ENCODE data around the gene NEK5. TPM values are rescaled to one million over a fixed set of nuclear protein-coding genes. Genes with fewer than 3 reads are reported as not detected.
A peak's percentile ranks its signal among the peaks of the same experiment; 100 is the strongest.

Gene NEK5
- total and polyA plus RNA-seq, 8 donors = 0.05 to 4.0 (median 0.52) TPM; not detected in 4

GRCh38 chr13:52006523-52007245 is 122.2 kb downstream of the NEK5 start:
- Histone ChIP-seq H3K4me3 (no peak overlapping the region), H3K27ac (no peak overlapping the region), H3K9me3 (no peaks in the 10 kb centered on the region), H3K36me3 (no peaks in the 10 kb centered on the region), H3K27me3 (peaks cover 0 to 7% (median 0%) of the 10 kb centered on the region in 3 donors), H3K4me1 (peaks cover 6 to 29% (median 15%) of the 10 kb centered on the region in 4 donors)
- WGBS, 5 donors = 68 to 81% (median 78%) methylated on average over 8 of the region's 8 CpGs
- intact Hi-C loops (cut with DNase I; ENCODE audit: low total_unique reads) = loop anchor here (10.0 kb wide), 1 partner anchor 118 kb away; the partner anchor contains the start of gene NEK5
- TF ChIP-seq POLR2A (IDR thresholded peaks at IDR 0.05) = no peak
- peak in 1 of 2 donors; percentile 40 for DNase-seq

GRCh38 chr13:52005841-52006522 is 122.9 kb downstream of the NEK5 start:
- Histone ChIP-seq H3K9me3 (no peaks in the 10 kb centered on the region), H3K27ac (no peak overlapping the region), H3K36me3 (no peaks in the 10 kb centered on the region), H3K27me3 (peaks cover 0 to 3% (median 0%) of the 10 kb centered on the region in 3 donors), H3K4me3 (no peak overlapping the region), H3K4me1 (peaks cover 4 to 26% (median 11%) of the 10 kb centered on the region in 4 donors)
- intact Hi-C loops (cut with DNase I; ENCODE audit: low total_unique reads) = loop anchor here (10.0 kb wide), 1 partner anchor 119 kb away; the partner anchor contains the start of gene NEK5
- no peak for DNase-seq
- no peak for TF ChIP-seq POLR2AphosphoS5 (IDR thresholded peaks at IDR 0.05)
- no peak for TF ChIP-seq EP300 (IDR thresholded peaks at IDR 0.05)
- no peak for TF ChIP-seq CTCF (IDR thresholded peaks at IDR 0.05)
- TF ChIP-seq POLR2A (IDR thresholded peaks at IDR 0.05) = no peak
- WGBS, 5 donors = 83 to 94% (median 91%) methylated on average over 13 of the region's 13 CpGs

GRCh38 chr13:52004511-52005170 is 124.2 kb downstream of the NEK5 start:
- no peak for DNase-seq
- WGBS, 5 donors = 72 to 89% (median 77%) methylated on average over 7 of the region's 7 CpGs

GRCh38 chr13:52003541-52003940 is 125.3 kb downstream of the NEK5 start:
- no peak overlapping the region for H3K27ac ChIP-seq
- no peak for DNase-seq
- TF ChIP-seq POLR2A (IDR thresholded peaks at IDR 0.05) (no peak), POLR2AphosphoS5 (IDR thresholded peaks at IDR 0.05) (no peak), EP300 (IDR thresholded peaks at IDR 0.05) (no peak), CTCF (IDR thresholded peaks at IDR 0.05) (no peak)
- no peaks in the 10 kb centered on the region for H3K27me3 ChIP-seq
- H3K9me3 ChIP-seq = no peaks in the 10 kb centered on the region
- peaks cover 18 to 32% (median 24%) of the 10 kb centered on the region in 4 donors for H3K4me1 ChIP-seq
- WGBS, 5 donors = 74 to 85% (median 82%) methylated on average over 4 of the region's 4 CpGs
- intact Hi-C loops (cut with DNase I; ENCODE audit: low total_unique reads) = loop anchor here (10.0 kb wide), 1 partner anchor 121 kb away; the partner anchor contains the start of gene NEK5
- H3K36me3 ChIP-seq = no peaks in the 10 kb centered on the region
- H3K4me3 ChIP-seq = no peak overlapping the region

More at GRCh38 chr13:52004511-52005170, 124.2 kb downstream of the NEK5 start:
- Histone ChIP-seq H3K27ac (no peak overlapping the region), H3K9me3 (no peaks in the 10 kb centered on the region), H3K4me3 (no peak overlapping the region), H3K27me3 (no peaks in the 10 kb centered on the region), H3K4me1 (peaks cover 10 to 23% (median 15%) of the 10 kb centered on the region in 4 donors), H3K36me3 (no peaks in the 10 kb centered on the region)
- intact Hi-C loops (cut with DNase I; ENCODE audit: low total_unique reads) = loop anchor here (10.0 kb wide), 1 partner anchor 120 kb away; the partner anchor contains the start of gene NEK5
- TF ChIP-seq POLR2AphosphoS5 (IDR thresholded peaks at IDR 0.05) = no peak
- TF ChIP-seq POLR2A (IDR thresholded peaks at IDR 0.05) = no peak
- TF ChIP-seq CTCF (IDR thresholded peaks at IDR 0.05) = no peak
- TF ChIP-seq EP300 (IDR thresholded peaks at IDR 0.05) = no peak

Measured in stomach (tissue), 9 donors.